LNCaP clone FGC (cell line): ENCODE data around the gene PDP2.

ENCODE experiments used
- DNase-seq: peaks from one replicate; pipeline ENCODE4 v3.0.0-alpha.2; 2011; ENCODE audit warnings: low read depth
- H3K4me3 ChIP-seq: 2 replicates; pipeline ENCODE4 v1.5.1; 2011; ENCODE audit warnings: mild to moderate bottlenecking, low read depth, low read length, control low read depth
- CTCF ChIP-seq: IDR thresholded peaks from 2 replicates; pipeline ENCODE4 v1.5.1; 2012; ENCODE audit warnings: mild to moderate bottlenecking; ENCODE audit not compliant: control insufficient read depth, insufficient read depth; ENCODE audit errors: extremely low read depth

The PDP2 gene

GRCh38 chr16:66905633-66906539 lies 25.6 kb downstream of the PDP2 start:
- peak; percentile 11 for DNase-seq
- no peak overlapping the region for H3K4me3 ChIP-seq
- no peak for TF ChIP-seq CTCF

GRCh38 chr16:66906916-66907836 lies 26.9 kb downstream of the PDP2 start:
- no peak overlapping the region for H3K4me3 ChIP-seq
- TF ChIP-seq CTCF, result no peak
- no peak for DNase-seq

- no peak overlapping the region for H3K4me3 ChIP-seq
- no peak for TF ChIP-seq CTCF
- DNase-seq, result no peak
Measured at GRCh38 chr16:66908116-66908515, 27.8 kb downstream of the PDP2 start.

- no peak for TF ChIP-seq CTCF
Measured at GRCh38 chr16:66908762-66909559, 28.6 kb downstream of the PDP2 start.

GRCh38 chr16:66910175-66910940 lies 30.0 kb downstream of the PDP2 start:
- no peak overlapping the region for H3K4me3 ChIP-seq
- no peak for DNase-seq
- no peak for TF ChIP-seq CTCF

More at GRCh38 chr16:66908762-66909559, 28.6 kb downstream of the PDP2 start:
- no peak for DNase-seq
- no peak overlapping the region for H3K4me3 ChIP-seq

GRCh38 chr16:66911112-66911511 lies 30.8 kb downstream of the PDP2 start:
- no peak overlapping the region for H3K4me3 ChIP-seq
- no peak for TF ChIP-seq CTCF
- DNase-seq, result no peak
